Dendritic cell treated with granulocyte-macrophage colony-stimulating factor and Interleukin-4, amounts not matched to agents 40 ng/mL and 50 ng/mL, for 4 days (primary cell): ENCODE measurements around the gene FCMR.

Source experiments
- H3K27ac Mint-ChIP-seq: one replicate; pipeline ENCODE4 v1.8.0; 2022; ENCODE audit warnings: mild to moderate bottlenecking, mixed read lengths
- H3K27me3 Mint-ChIP-seq: one replicate; pipeline ENCODE4 v1.8.0; 2022; ENCODE audit warnings: mild to moderate bottlenecking, mixed read lengths
- H3K36me3 Mint-ChIP-seq: one replicate; pipeline ENCODE4 v1.8.0; 2022; ENCODE audit warnings: low read depth, mixed read lengths
- H3K4me1 Mint-ChIP-seq: one replicate; pipeline ENCODE4 v1.8.0; 2022; ENCODE audit warnings: low read depth, mixed read lengths
- H3K4me3 Mint-ChIP-seq: one replicate; pipeline ENCODE4 v1.8.0; 2022; ENCODE audit warnings: mild to moderate bottlenecking, moderate library complexity, mixed read lengths
- H3K9me3 Mint-ChIP-seq: one replicate; pipeline ENCODE4 v1.8.0; 2022; ENCODE audit warnings: mixed read lengths
- intact Hi-C: fragments of 100-400 bp; cut with micrococcal nuclease; formaldehyde crosslinking; loops from one replicate; pipeline ENCODE4 v1.15.0; 2022

FCMR gene

GRCh38 chr1:206940588-206940936 lies 18.8 kb upstream of the FCMR start:
- Mint-ChIP-seq H3K27me3 (peaks cover 43% of the 10 kb centered on the region), H3K4me3 (no peak overlapping the region), H3K27ac (no peak overlapping the region), H3K4me1 (peaks cover 9% of the 10 kb centered on the region), H3K9me3 (no peaks in the 10 kb centered on the region), H3K36me3 (no peaks in the 10 kb centered on the region)
- intact Hi-C loops = no loop called here

GRCh38 chr1:206939841-206940587 lies 18.3 kb upstream of the FCMR start:
- intact Hi-C loops = loop anchor here (5.0 to 10.0 kb wide), 2 partner anchors 42 to 135 kb away; no protein-coding TSS in a partner anchor
- no peak overlapping the region for H3K27ac Mint-ChIP-seq
- H3K4me3 Mint-ChIP-seq = no peak overlapping the region
- H3K36me3 Mint-ChIP-seq = no peaks in the 10 kb centered on the region
- peaks cover 39% of the 10 kb centered on the region for H3K27me3 Mint-ChIP-seq
- H3K4me1 Mint-ChIP-seq = peaks cover 9% of the 10 kb centered on the region
- H3K9me3 Mint-ChIP-seq = no peaks in the 10 kb centered on the region

GRCh38 chr1:206939131-206939530 lies 17.4 kb upstream of the FCMR start:
- H3K27ac Mint-ChIP-seq = no peak overlapping the region
- peaks cover 9% of the 10 kb centered on the region for H3K4me1 Mint-ChIP-seq
- intact Hi-C loops = loop anchor here (5.0 to 10.0 kb wide), 2 partner anchors 43 to 136 kb away; no protein-coding TSS in a partner anchor
- H3K27me3 Mint-ChIP-seq = peaks cover 37% of the 10 kb centered on the region
- H3K4me3 Mint-ChIP-seq = no peak overlapping the region
- no peaks in the 10 kb centered on the region for H3K36me3 Mint-ChIP-seq
- H3K9me3 Mint-ChIP-seq = no peaks in the 10 kb centered on the region

- H3K27me3 Mint-ChIP-seq = peaks cover 25% of the 10 kb centered on the region
- no peak overlapping the region for H3K4me3 Mint-ChIP-seq
- no peak overlapping the region for H3K27ac Mint-ChIP-seq
- H3K36me3 Mint-ChIP-seq = no peaks in the 10 kb centered on the region
- peaks cover 11% of the 10 kb centered on the region for H3K4me1 Mint-ChIP-seq
- no peaks in the 10 kb centered on the region for H3K9me3 Mint-ChIP-seq
- intact Hi-C loops = loop anchor here (5.0 to 10.0 kb wide), 2 partner anchors 45 to 137 kb away; no protein-coding TSS in a partner anchor
Measured at GRCh38 chr1:206937425-206937824, 15.7 kb upstream of the FCMR start.

- peaks cover 17% of the 10 kb centered on the region for H3K27me3 Mint-ChIP-seq
- intact Hi-C loops = loop anchor here (5.0 to 10.0 kb wide), 2 partner anchors 47 to 139 kb away; no protein-coding TSS in a partner anchor
Measured at GRCh38 chr1:206935491-206936067, 13.8 kb upstream of the FCMR start.

GRCh38 chr1:206933333-206933945 lies 11.7 kb upstream of the FCMR start:
- Mint-ChIP-seq H3K4me3 (no peak overlapping the region), H3K27me3 (peaks cover 12% of the 10 kb centered on the region), H3K27ac (no peak overlapping the region), H3K9me3 (no peaks in the 10 kb centered on the region), H3K36me3 (no peaks in the 10 kb centered on the region), H3K4me1 (peaks cover 43% of the 10 kb centered on the region)
- intact Hi-C loops = loop anchor here (10.0 kb wide), 1 partner anchor 141 kb away; no protein-coding TSS in a partner anchor

More at GRCh38 chr1:206935491-206936067, 13.8 kb upstream of the FCMR start:
- Mint-ChIP-seq H3K9me3 (no peaks in the 10 kb centered on the region), H3K27ac (no peak overlapping the region), H3K4me3 (no peak overlapping the region), H3K36me3 (no peaks in the 10 kb centered on the region), H3K4me1 (peaks cover 29% of the 10 kb centered on the region)

- no peak overlapping the region for H3K27ac Mint-ChIP-seq
- no peak overlapping the region for H3K4me3 Mint-ChIP-seq
- intact Hi-C loops = loop anchor here (10.0 kb wide), 1 partner anchor 143 kb away; no protein-coding TSS in a partner anchor
- H3K36me3 Mint-ChIP-seq = no peaks in the 10 kb centered on the region
- H3K4me1 Mint-ChIP-seq = peaks cover 36% of the 10 kb centered on the region
- H3K27me3 Mint-ChIP-seq = peaks cover 11% of the 10 kb centered on the region
- no peaks in the 10 kb centered on the region for H3K9me3 Mint-ChIP-seq
Measured at GRCh38 chr1:206932177-206932576, 10.4 kb upstream of the FCMR start.

- intact Hi-C loops = loop anchor here (10.0 kb wide), 1 partner anchor 143 kb away; no protein-coding TSS in a partner anchor
- H3K4me1 Mint-ChIP-seq = peaks cover 34% of the 10 kb centered on the region
- no peak overlapping the region for H3K4me3 Mint-ChIP-seq
- no peaks in the 10 kb centered on the region for H3K36me3 Mint-ChIP-seq
- H3K27me3 Mint-ChIP-seq = peaks cover 9% of the 10 kb centered on the region
- H3K9me3 Mint-ChIP-seq = no peaks in the 10 kb centered on the region
- H3K27ac Mint-ChIP-seq = no peak overlapping the region
Measured at GRCh38 chr1:206931709-206932108, 10.0 kb upstream of the FCMR start.

GRCh38 chr1:206930210-206930798 lies 8.6 kb upstream of the FCMR start:
- Mint-ChIP-seq H3K27me3 (peaks cover 7% of the 10 kb centered on the region), H3K4me3 (no peak overlapping the region), H3K36me3 (no peaks in the 10 kb centered on the region), H3K27ac (peak overlapping the region; percentile 19), H3K9me3 (no peaks in the 10 kb centered on the region), H3K4me1 (peaks cover 34% of the 10 kb centered on the region)
- intact Hi-C loops = loop anchor here (10.0 kb wide), 1 partner anchor 144 kb away; no protein-coding TSS in a partner anchor

GRCh38 chr1:206929524-206929923 lies 7.8 kb upstream of the FCMR start:
- Mint-ChIP-seq H3K4me3 (no peak overlapping the region), H3K36me3 (no peaks in the 10 kb centered on the region), H3K27ac (no peak overlapping the region), H3K4me1 (peaks cover 34% of the 10 kb centered on the region), H3K9me3 (no peaks in the 10 kb centered on the region), H3K27me3 (peaks cover 7% of the 10 kb centered on the region)
- intact Hi-C loops = no loop called here

- intact Hi-C loops = no loop called here
- no peaks in the 10 kb centered on the region for H3K36me3 Mint-ChIP-seq
- H3K4me3 Mint-ChIP-seq = no peak overlapping the region
- no peaks in the 10 kb centered on the region for H3K9me3 Mint-ChIP-seq
- H3K4me1 Mint-ChIP-seq = peaks cover 25% of the 10 kb centered on the region
- no peak overlapping the region for H3K27ac Mint-ChIP-seq
- peaks cover under 1% of the 10 kb centered on the region for H3K27me3 Mint-ChIP-seq
Measured at GRCh38 chr1:206926286-206926685, 4.5 kb upstream of the FCMR start.

GRCh38 chr1:206925106-206925736 lies 3.5 kb upstream of the FCMR start:
- Mint-ChIP-seq H3K4me1 (peaks cover 24% of the 10 kb centered on the region), H3K27me3 (no peaks in the 10 kb centered on the region), H3K27ac (no peak overlapping the region), H3K36me3 (no peaks in the 10 kb centered on the region), H3K4me3 (no peak overlapping the region), H3K9me3 (no peaks in the 10 kb centered on the region)
- intact Hi-C loops = no loop called here

GRCh38 chr1:206924592-206925105 lies 2.9 kb upstream of the FCMR start:
- Mint-ChIP-seq H3K27me3 (no peaks in the 10 kb centered on the region), H3K36me3 (no peaks in the 10 kb centered on the region), H3K27ac (no peak overlapping the region), H3K9me3 (no peaks in the 10 kb centered on the region), H3K4me3 (no peak overlapping the region), H3K4me1 (peaks cover 19% of the 10 kb centered on the region)
- intact Hi-C loops = no loop called here
